Glomerular endothelial cell (primary cell): ENCODE results near the gene ZNF79. TPM values are rescaled to one million over a fixed set of nuclear protein-coding genes. Genes with fewer than 3 reads are reported as not detected.
A peak's percentile ranks its signal among the peaks of the same experiment; 100 is the strongest.

Source experiments
- DNase-seq: peaks from one replicate; pipeline ENCODE4 v3.0.0-alpha.2; 2011; ENCODE audit warnings: low read depth, low spot score; ENCODE audit errors: extremely low read depth
- total RNA-seq: library from RNA; depleted of rRNA; stranded (reverse); fragments of >200 nt; gene quantifications from 2 replicates; pipeline ENCODE4 v1.2.3, GENCODE V29; 2015

ZNF79 gene
- total RNA-seq, 1 donor from 2014 or later: 8.1 TPM

- DNase-seq: no peak
These were observed 677 bp upstream of the ZNF79 start for GRCh38 chr9:127423476-127423933.

GRCh38 chr9:127424676-127424999 lies 456 bp downstream of the ZNF79 start:
- DNase-seq: no peak

- DNase-seq: no peak
These were observed 2.6 kb downstream of the ZNF79 start for GRCh38 chr9:127426756-127427155.

- no peak for DNase-seq
These were observed 4.2 kb downstream of the ZNF79 start for GRCh38 chr9:127428348-127428747.

GRCh38 chr9:127430415-127430814 lies 6.2 kb downstream of the ZNF79 start:
- no peak for DNase-seq

- no peak for DNase-seq
These were observed 13.5 kb downstream of the ZNF79 start for GRCh38 chr9:127437497-127438264.

- DNase-seq: no peak
These were observed 14.2 kb downstream of the ZNF79 start for GRCh38 chr9:127438394-127438793.

GRCh38 chr9:127444283-127444920 lies 20.2 kb downstream of the ZNF79 start:
- DNase-seq: no peak

GRCh38 chr9:127444921-127445850 lies 21.0 kb downstream of the ZNF79 start:
- DNase-seq: no peak

- DNase-seq: no peak
These were observed 21.9 kb downstream of the ZNF79 start for GRCh38 chr9:127445851-127446712.

- no peak for DNase-seq
These were observed 22.7 kb downstream of the ZNF79 start for GRCh38 chr9:127446713-127447415.

GRCh38 chr9:127447416-127448111 lies 23.4 kb downstream of the ZNF79 start:
- DNase-seq: no peak

GRCh38 chr9:127448112-127448805 lies 24.1 kb downstream of the ZNF79 start:
- DNase-seq: no peak

- no peak for DNase-seq
These were observed 25.3 kb downstream of the ZNF79 start for GRCh38 chr9:127449332-127449966.

- DNase-seq: no peak
These were observed 26.1 kb downstream of the ZNF79 start for GRCh38 chr9:127450243-127450760.

- DNase-seq: peak; percentile 82
These were observed 26.8 kb downstream of the ZNF79 start, which contains the start of the genes LRSAM1 and RPL12 for GRCh38 chr9:127450830-127451607. Gene LRSAM1 (plus strand): TSS chr9:127451510. CDS start chr9:127454528, 3,018 bp downstream. Gene RPL12 (minus strand): TSS chr9:127451406. CDS start chr9:127451317, 89 bp downstream.

- DNase-seq: no peak
These were observed 27.4 kb downstream of the ZNF79 start for GRCh38 chr9:127451608-127451857.
